Mucosa of stomach (tissue), 1 donor: ENCODE measurements around the gene PHACTR1.

Experiments
- H3K27me3 ChIP-seq: one replicate; pipeline ENCODE4 v1.7.0; 2013; ENCODE audit warnings: mild to moderate bottlenecking, low read length; ENCODE audit not compliant: control insufficient read depth, insufficient read depth
- H3K36me3 ChIP-seq: one replicate; pipeline ENCODE4 v1.7.0; 2013; ENCODE audit warnings: low read length; ENCODE audit not compliant: control insufficient read depth, insufficient read depth
- H3K4me1 ChIP-seq: one replicate; pipeline ENCODE4 v1.7.0; 2013; ENCODE audit warnings: mild to moderate bottlenecking, low read length; ENCODE audit not compliant: control insufficient read depth, insufficient read depth
- H3K4me3 ChIP-seq: one replicate; pipeline ENCODE4 v1.7.0; 2013; ENCODE audit warnings: low read length
- H3K9ac ChIP-seq: one replicate; pipeline ENCODE4 v1.7.0; 2013; ENCODE audit warnings: mild to moderate bottlenecking, low read length, moderate library complexity
- H3K9me3 ChIP-seq: one replicate; pipeline ENCODE4 v1.7.0; 2013; ENCODE audit warnings: mild to moderate bottlenecking, low read length, moderate library complexity; ENCODE audit not compliant: control insufficient read depth
- donor health status: Pancreatic carcinoma.

The PHACTR1 gene

GRCh38 chr6:13229205-13230085 is 512.9 kb downstream of the PHACTR1 start:
- Histone ChIP-seq H3K4me1 (no peaks in the 10 kb centered on the region), H3K36me3 (no peaks in the 10 kb centered on the region), H3K9ac (no peak overlapping the region), H3K9me3 (no peaks in the 10 kb centered on the region), H3K27me3 (no peaks in the 10 kb centered on the region), H3K4me3 (no peak overlapping the region)

- Histone ChIP-seq H3K9ac (no peak overlapping the region), H3K4me1 (no peaks in the 10 kb centered on the region), H3K27me3 (no peaks in the 10 kb centered on the region), H3K9me3 (no peaks in the 10 kb centered on the region), H3K36me3 (no peaks in the 10 kb centered on the region), H3K4me3 (no peak overlapping the region)
Measured at GRCh38 chr6:13233106-13233505, 516.5 kb downstream of the PHACTR1 start.

GRCh38 chr6:13234130-13234529 is 517.6 kb downstream of the PHACTR1 start:
- Histone ChIP-seq H3K4me3 (no peak overlapping the region), H3K27me3 (no peaks in the 10 kb centered on the region), H3K9me3 (no peaks in the 10 kb centered on the region), H3K9ac (no peak overlapping the region), H3K4me1 (no peaks in the 10 kb centered on the region), H3K36me3 (no peaks in the 10 kb centered on the region)

DNA sequence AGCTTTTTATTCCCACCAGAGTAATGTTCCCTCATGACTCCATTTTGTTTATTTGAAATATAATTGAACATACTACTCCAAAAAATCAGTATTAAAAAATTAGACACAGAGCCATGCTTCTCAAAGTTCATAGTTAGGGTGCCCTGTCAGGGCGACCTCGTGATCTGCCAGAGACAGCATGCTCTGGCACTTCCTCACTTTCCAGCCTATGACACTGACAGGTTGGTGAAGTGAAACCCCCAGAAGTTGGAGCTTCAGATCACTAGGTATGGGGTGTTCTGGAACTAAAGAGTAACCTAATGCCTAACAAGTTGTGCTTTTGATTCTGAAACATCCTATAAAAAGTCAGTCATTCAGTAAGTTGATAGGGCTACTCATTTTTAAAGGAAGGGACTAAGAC is 518.8 kb downstream of the PHACTR1 start:
- no peaks in the 10 kb centered on the region for H3K36me3 ChIP-seq

DNA sequence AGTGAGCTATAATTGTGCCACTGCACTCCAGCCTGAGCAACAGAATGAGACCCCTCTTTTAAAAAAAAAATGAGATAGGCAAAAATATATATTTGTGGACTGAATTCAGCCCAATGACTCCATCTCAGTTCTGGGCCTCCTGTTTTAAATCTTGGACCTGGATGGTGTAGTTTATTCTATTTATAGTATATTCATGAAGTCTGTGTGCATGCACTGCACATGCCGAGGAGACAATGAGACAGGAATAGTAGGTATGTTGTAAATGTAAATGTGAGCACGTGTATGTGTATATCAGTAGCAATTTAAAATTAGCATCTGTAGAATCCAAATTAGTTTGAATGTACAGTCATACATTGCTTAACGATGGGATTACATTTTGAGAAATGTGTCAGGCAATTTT is 520.8 kb downstream of the PHACTR1 start:
- Histone ChIP-seq H3K9me3 (no peaks in the 10 kb centered on the region), H3K4me1 (no peaks in the 10 kb centered on the region), H3K27me3 (no peaks in the 10 kb centered on the region), H3K36me3 (no peaks in the 10 kb centered on the region), H3K9ac (no peak overlapping the region), H3K4me3 (no peak overlapping the region)

More for the DNA sequence above, 518.8 kb downstream of the PHACTR1 start:
- Histone ChIP-seq H3K9me3 (no peaks in the 10 kb centered on the region), H3K9ac (no peak overlapping the region), H3K27me3 (no peaks in the 10 kb centered on the region), H3K4me3 (no peak overlapping the region), H3K4me1 (no peaks in the 10 kb centered on the region)

DNA sequence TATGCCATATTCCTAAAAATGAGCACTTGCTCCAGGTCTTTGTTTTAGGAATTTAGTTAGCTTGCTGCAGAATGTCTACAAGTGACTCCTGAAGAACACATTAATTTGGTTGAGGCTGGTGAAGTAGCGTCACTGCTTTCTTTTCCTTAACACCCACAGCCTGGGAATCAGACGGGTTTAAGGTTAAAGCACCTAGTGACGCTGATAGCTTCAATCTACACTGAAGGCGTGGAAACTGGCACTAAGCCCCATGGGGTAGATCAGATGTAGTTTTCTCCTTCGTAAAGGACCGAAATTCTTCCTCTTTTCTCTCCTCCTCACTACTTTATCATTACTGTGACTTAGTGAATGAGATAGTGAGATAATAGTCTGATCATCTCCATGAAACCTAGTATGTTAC is 521.5 kb downstream of the PHACTR1 start:
- no peak overlapping the region for H3K4me3 ChIP-seq
- H3K4me1 ChIP-seq = no peaks in the 10 kb centered on the region
- H3K9me3 ChIP-seq = no peaks in the 10 kb centered on the region
- no peaks in the 10 kb centered on the region for H3K27me3 ChIP-seq
- H3K9ac ChIP-seq = no peak overlapping the region
- H3K36me3 ChIP-seq = no peaks in the 10 kb centered on the region

DNA sequence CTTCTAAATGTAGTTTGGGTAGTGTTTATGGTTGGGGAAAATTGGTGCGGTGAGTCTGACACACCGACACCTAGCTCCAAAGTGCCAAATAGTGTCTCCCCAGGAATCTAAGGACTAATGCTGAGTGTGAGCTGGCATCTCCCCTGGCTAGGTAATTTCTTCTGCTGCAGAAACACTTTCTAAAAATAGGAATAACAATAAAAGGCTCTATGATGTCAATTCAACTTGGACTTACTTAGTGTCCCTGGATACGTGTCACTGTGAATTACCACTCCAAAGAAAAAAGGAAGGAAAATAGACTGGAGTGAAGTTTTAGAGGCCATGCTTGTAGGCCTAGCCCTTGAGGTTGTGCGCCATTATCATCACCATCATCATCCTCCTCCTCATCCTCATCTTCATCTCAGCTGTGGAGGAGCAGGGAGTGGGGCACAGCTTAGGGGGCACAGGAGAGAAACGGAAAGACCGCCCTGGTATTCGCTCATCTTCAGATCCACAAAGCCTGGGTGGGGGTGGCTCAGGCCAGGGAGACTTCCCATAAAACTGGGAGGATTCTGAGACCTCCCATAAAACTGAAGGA is 522.2 kb downstream of the PHACTR1 start:
- H3K9ac ChIP-seq = no peak overlapping the region
- H3K4me3 ChIP-seq = no peak overlapping the region
- no peaks in the 10 kb centered on the region for H3K36me3 ChIP-seq
- H3K27me3 ChIP-seq = no peaks in the 10 kb centered on the region
- no peaks in the 10 kb centered on the region for H3K4me1 ChIP-seq
- no peaks in the 10 kb centered on the region for H3K9me3 ChIP-seq

GRCh38 chr6:13239530-13240455 is 523.2 kb downstream of the PHACTR1 start:
- H3K9me3 ChIP-seq = no peaks in the 10 kb centered on the region
- H3K4me1 ChIP-seq = no peaks in the 10 kb centered on the region
- no peaks in the 10 kb centered on the region for H3K36me3 ChIP-seq
- H3K9ac ChIP-seq = no peak overlapping the region
- H3K4me3 ChIP-seq = no peak overlapping the region
- no peaks in the 10 kb centered on the region for H3K27me3 ChIP-seq

DNA sequence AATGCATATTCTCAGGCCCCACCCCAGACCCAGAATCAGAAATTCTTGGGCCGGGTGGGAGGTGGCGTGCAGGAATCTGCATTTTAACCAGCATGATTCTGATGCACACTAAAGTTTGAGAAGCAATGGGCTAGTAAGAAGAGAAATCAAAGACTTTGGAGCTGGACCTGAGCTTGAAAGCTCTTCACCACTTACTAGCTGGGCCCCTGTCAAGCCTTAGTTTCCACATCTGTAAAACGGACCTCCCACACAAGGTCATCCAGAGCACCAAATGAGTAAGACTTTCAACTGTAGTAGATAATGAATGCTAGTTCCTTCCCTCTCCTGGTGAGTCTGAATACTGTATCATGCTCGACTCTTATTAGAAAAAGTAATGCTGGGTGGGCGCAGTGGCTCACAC is 524.8 kb downstream of the PHACTR1 start:
- no peaks in the 10 kb centered on the region for H3K27me3 ChIP-seq
- H3K4me1 ChIP-seq = no peaks in the 10 kb centered on the region
- no peak overlapping the region for H3K4me3 ChIP-seq
- H3K9ac ChIP-seq = no peak overlapping the region
- H3K36me3 ChIP-seq = no peaks in the 10 kb centered on the region
- no peaks in the 10 kb centered on the region for H3K9me3 ChIP-seq

DNA sequence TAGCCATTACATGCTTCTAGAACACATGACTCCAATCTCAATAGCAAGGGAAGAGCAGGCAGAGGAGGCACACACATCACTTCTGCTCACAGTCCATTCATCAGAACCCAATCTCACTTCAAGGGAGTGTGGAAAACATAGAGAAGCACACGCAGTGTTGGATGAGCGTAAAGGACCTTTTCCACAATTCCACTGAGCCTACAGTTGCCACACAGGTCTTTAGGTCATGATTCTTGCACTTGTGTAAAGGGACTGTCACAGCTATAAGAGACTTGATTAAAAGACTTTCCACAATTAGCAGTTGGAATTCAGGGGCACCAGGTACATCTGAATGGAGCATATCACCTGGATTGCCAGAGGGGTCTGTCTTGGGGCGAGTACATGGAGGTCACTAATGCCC is 525.6 kb downstream of the PHACTR1 start:
- H3K9me3 ChIP-seq = no peaks in the 10 kb centered on the region
- H3K27me3 ChIP-seq = no peaks in the 10 kb centered on the region
- H3K9ac ChIP-seq = no peak overlapping the region
- H3K36me3 ChIP-seq = no peaks in the 10 kb centered on the region
- H3K4me1 ChIP-seq = no peaks in the 10 kb centered on the region
- no peak overlapping the region for H3K4me3 ChIP-seq

- no peak overlapping the region for H3K9ac ChIP-seq
- H3K4me3 ChIP-seq = no peak overlapping the region
- H3K4me1 ChIP-seq = no peaks in the 10 kb centered on the region
- H3K9me3 ChIP-seq = no peaks in the 10 kb centered on the region
- no peaks in the 10 kb centered on the region for H3K36me3 ChIP-seq
- no peaks in the 10 kb centered on the region for H3K27me3 ChIP-seq
Measured at GRCh38 chr6:13242590-13242989, 526.0 kb downstream of the PHACTR1 start.

DNA sequence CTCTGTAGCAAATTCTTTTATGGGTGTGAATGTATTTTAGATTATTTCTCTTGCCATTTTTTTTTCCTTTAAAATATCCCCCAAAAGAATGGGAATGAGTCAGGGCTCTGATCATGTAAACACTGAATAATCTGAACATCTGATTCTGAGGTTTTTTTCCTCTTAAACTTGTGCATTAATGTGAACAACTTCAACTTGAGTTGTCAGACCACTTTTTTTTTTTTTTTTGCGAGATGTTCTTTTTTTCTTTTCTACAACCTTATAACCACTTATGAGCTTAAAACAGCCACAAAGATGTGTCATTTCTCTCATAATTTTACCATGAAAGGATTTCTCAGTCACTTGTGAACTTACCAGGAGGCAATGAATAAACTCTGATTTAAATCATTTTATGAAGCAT is 526.5 kb downstream of the PHACTR1 start:
- Histone ChIP-seq H3K9ac (no peak overlapping the region), H3K27me3 (no peaks in the 10 kb centered on the region), H3K9me3 (no peaks in the 10 kb centered on the region), H3K4me1 (no peaks in the 10 kb centered on the region), H3K4me3 (no peak overlapping the region), H3K36me3 (no peaks in the 10 kb centered on the region)
